Thyroid gland (tissue), 4 donors: ENCODE data around the gene PMEPA1.

Experiments used
- POLR2A ChIP-seq, 2 donors: fragments of 450-650 bp; IDR thresholded peaks; one replicate each; pipeline ENCODE4 v1.6.1; 2017; ENCODE audit warnings: antibody characterized with exemption in 2 of 2, mild to moderate bottlenecking in 2 of 2, moderate library complexity in 1 of 2
- TF ChIP-seq, protein P1 (sequence below), 6 experiments: fragments of 200-600 bp in 3 of 6; fragments of 450-650 bp in 3 of 6; sonication (generic) in 3 of 6; IDR thresholded peaks; one replicate each; pipeline ENCODE4 v1.5.1; 2016 to 2019; ENCODE audit warnings: antibody characterized with exemption in 6 of 6, mild to moderate bottlenecking in 2 of 6, inconsistent platforms in 1 of 6, moderate library complexity in 1 of 6

DNA sequence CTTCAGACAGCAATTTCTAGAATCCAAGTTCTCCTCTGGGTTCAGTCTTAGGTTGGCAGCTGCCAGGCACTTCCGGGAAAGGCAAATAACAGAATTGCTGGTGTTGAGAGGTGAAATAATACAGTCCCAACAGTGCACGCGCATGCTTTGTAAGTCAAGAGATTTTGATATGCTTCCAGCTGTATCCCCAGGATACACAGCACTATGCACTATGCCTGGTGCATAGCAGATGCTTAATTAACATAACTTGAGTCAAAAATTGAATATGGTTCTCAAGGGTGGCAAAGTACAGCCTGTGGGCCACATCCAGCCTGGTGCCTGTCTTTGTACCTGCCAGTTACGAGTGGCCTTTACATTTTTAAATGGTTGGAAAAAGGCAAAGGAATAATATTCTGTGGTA, 18.9 kb upstream of the PMEPA1 start:
- TF ChIP-seq, protein P1, sequence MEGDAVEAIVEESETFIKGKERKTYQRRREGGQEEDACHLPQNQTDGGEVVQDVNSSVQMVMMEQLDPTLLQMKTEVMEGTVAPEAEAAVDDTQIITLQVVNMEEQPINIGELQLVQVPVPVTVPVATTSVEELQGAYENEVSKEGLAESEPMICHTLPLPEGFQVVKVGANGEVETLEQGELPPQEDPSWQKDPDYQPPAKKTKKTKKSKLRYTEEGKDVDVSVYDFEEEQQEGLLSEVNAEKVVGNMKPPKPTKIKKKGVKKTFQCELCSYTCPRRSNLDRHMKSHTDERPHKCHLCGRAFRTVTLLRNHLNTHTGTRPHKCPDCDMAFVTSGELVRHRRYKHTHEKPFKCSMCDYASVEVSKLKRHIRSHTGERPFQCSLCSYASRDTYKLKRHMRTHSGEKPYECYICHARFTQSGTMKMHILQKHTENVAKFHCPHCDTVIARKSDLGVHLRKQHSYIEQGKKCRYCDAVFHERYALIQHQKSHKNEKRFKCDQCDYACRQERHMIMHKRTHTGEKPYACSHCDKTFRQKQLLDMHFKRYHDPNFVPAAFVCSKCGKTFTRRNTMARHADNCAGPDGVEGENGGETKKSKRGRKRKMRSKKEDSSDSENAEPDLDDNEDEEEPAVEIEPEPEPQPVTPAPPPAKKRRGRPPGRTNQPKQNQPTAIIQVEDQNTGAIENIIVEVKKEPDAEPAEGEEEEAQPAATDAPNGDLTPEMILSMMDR (IDR thresholded peaks at IDR 0.05) = no peak
- TF ChIP-seq POLR2A (IDR thresholded peaks at IDR 0.05) = no peak
